Measurements from ENCODE around the gene RAI2.

GRCh38 chrX:17860811-17861488, at the start of gene RAI2:
- TF ChIP-seq CREB1 (CRISPR knock-in tag; IDR thresholded peaks at IDR 0.05): no peak
- TF ChIP-seq NR2C2 (CRISPR knock-in tag; IDR thresholded peaks at IDR 0.05): no peak
- TF ChIP-seq JAZF1 (CRISPR knock-in tag; IDR thresholded peaks at IDR 0.05): no peak
- TF ChIP-seq, protein P1, sequence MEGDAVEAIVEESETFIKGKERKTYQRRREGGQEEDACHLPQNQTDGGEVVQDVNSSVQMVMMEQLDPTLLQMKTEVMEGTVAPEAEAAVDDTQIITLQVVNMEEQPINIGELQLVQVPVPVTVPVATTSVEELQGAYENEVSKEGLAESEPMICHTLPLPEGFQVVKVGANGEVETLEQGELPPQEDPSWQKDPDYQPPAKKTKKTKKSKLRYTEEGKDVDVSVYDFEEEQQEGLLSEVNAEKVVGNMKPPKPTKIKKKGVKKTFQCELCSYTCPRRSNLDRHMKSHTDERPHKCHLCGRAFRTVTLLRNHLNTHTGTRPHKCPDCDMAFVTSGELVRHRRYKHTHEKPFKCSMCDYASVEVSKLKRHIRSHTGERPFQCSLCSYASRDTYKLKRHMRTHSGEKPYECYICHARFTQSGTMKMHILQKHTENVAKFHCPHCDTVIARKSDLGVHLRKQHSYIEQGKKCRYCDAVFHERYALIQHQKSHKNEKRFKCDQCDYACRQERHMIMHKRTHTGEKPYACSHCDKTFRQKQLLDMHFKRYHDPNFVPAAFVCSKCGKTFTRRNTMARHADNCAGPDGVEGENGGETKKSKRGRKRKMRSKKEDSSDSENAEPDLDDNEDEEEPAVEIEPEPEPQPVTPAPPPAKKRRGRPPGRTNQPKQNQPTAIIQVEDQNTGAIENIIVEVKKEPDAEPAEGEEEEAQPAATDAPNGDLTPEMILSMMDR (IDR thresholded peaks at IDR 0.05): no peak
- no peak for TF ChIP-seq FOXJ3 (CRISPR knock-in tag; IDR thresholded peaks at IDR 0.05; ENCODE audit: borderline replicate concordance)
- TF ChIP-seq ZNF121 (CRISPR knock-in tag; IDR thresholded peaks at IDR 0.05): no peak
- TF ChIP-seq, protein P2, sequence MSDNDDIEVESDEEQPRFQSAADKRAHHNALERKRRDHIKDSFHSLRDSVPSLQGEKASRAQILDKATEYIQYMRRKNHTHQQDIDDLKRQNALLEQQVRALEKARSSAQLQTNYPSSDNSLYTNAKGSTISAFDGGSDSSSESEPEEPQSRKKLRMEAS (CRISPR knock-in tag; IDR thresholded peaks at IDR 0.05): no peak
- no peak for TF ChIP-seq CBFB (CRISPR knock-in tag; IDR thresholded peaks at IDR 0.05; ENCODE audit: low read depth)
- TF ChIP-seq TCF7 (CRISPR knock-in tag; IDR thresholded peaks at IDR 0.05; ENCODE audit: low read depth): no peak
